Fibroblast of lung (primary cell): ENCODE results near the gene DARS1.

Experiments
- EZH2 ChIP-seq: IDR thresholded peaks from 2 replicates; pipeline ENCODE4 v1.5.1; 2012; ENCODE audit warnings: low read length, control low read depth, mild to moderate bottlenecking; ENCODE audit errors: missing control alignments
- TF ChIP-seq, protein P1 (sequence below), 2 donors: IDR thresholded peaks in 1 of 2; conservative IDR thresholded peaks in 1 of 2; 1 replicate in 1 of 2; 2 replicates in 1 of 2; pipeline ENCODE4 v1.5.1; 2011 to 2012; ENCODE audit warnings: low read length in 2 of 2, control low read depth in 1 of 2, inconsistent platforms in 1 of 2, low read depth in 1 of 2, mild to moderate bottlenecking in 1 of 2

DNA sequence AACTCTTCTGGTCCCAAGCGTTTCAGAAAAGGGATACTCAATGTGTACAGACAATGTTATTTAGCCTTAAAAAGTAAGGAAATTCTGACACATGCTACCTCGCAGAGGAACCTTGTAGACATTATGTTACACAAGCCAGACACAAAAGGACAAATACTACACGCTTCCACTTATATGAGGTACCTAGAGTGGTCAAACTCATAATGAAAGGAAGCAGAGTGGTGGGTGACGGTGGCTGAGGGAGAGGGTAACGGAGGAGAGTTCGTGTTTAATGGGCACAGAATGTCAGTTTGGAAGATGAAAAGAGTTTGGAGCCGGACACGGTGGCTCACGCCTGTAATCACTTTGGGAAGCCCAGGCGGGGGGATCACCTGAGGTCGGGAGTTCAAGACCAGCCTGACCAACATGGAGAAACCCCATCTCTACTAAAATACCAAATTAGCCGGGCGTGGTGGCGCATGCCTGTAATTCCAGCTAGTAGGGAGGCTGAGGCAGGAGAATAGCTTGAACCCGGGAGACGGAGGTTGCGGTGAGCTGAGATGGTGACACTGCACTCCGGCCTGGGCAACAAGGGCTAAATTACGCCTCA, 110.6 kb downstream of the DARS1 start:
- TF ChIP-seq, protein P1, sequence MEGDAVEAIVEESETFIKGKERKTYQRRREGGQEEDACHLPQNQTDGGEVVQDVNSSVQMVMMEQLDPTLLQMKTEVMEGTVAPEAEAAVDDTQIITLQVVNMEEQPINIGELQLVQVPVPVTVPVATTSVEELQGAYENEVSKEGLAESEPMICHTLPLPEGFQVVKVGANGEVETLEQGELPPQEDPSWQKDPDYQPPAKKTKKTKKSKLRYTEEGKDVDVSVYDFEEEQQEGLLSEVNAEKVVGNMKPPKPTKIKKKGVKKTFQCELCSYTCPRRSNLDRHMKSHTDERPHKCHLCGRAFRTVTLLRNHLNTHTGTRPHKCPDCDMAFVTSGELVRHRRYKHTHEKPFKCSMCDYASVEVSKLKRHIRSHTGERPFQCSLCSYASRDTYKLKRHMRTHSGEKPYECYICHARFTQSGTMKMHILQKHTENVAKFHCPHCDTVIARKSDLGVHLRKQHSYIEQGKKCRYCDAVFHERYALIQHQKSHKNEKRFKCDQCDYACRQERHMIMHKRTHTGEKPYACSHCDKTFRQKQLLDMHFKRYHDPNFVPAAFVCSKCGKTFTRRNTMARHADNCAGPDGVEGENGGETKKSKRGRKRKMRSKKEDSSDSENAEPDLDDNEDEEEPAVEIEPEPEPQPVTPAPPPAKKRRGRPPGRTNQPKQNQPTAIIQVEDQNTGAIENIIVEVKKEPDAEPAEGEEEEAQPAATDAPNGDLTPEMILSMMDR (conservative IDR thresholded peaks at IDR 0.05 in 1 of 2, IDR thresholded peaks at IDR 0.05 in 1 of 2; ENCODE audit: low read depth in 1 of 2, low read length in 2 of 2), result no peak
- TF ChIP-seq EZH2, result no peak
